Stimulated activated CD8-positive, alpha-beta memory T cell treated with anti-CD3 and anti-CD28 coated beads, Interleukin-2, amount 100 ng/mL, for 48 hours (primary cell): ENCODE data around the gene GRAMD1B.

Source experiments
- DNase-seq, 2 donors: peaks; one replicate each; pipeline ENCODE4 v3.0.0-alpha.2; 2020; ENCODE audit warnings: low read depth in 2 of 2

The GRAMD1B gene

DNA sequence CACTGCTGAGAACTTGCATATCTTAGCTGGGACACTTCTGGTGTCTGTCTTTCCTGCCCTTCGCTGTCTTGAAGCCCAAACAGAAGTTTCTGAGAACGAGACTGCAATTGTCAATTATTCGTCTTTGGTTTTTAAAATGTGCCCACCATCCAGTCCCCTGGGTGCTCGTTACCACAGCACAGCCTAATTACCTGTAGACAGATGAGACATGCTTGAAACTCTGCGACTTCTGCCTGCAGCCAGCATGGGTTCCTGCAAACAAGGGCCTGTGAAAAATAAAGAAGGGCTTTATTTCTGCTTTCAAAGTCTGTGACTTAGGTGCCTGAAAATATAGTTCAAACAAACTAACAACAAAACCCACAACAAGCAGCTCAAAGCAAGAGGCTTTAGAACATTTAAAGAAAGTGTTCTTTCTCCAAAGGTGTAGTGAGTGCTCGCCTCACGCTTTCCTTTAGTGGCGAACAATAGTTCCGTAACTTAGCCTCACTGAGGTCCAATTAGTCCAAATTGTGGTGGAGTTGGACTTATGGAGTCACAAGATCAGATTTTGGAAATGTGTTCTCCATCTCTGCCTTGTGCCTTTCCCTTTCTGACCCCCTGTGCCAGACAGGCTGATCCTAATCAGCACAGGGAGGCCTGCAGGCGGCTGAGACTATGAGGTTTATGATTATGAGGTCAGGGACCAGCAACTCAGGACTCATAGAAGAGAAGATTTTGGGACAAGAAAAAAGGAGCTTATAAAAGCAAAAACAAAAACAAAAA, 20.4 kb upstream of the GRAMD1B start:
- DNase-seq = no peak

DNA sequence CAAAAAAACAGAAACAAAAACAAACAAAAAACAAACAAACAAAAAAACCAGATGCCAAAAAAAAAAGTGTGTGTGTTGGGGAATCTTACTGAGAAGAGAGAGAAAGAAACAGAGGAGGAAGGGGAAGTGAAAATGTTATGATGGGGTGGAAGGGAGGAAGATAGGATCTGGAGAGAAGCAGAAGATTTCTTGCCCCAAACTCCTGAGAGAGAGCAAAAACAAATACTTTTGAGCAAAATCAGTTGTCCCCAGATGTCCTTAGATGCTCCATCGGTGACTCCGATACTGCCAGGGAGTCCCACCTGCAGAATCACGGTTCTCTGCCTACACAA, 19.9 kb upstream of the GRAMD1B start:
- DNase-seq = no peak

DNA sequence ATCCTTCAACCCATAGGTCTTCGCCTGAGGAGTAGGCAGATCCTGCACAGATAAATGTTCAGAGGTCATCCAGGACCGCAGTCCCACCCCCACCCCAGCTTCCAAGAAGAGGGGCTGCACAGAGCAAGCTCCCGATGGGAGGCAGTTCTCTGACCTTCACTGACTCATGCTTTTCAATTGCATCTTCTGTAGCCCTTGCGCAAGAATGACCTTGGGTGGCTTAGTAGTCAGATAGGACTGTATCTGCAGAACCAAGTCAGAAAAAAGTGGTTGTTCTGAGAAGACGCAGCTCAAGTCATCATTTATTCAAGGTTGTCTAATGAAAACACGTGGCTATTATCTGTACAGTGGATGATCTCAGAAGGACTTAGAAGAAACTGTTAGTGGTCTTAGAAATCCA, 16.4 kb upstream of the GRAMD1B start:
- DNase-seq = no peak

DNA sequence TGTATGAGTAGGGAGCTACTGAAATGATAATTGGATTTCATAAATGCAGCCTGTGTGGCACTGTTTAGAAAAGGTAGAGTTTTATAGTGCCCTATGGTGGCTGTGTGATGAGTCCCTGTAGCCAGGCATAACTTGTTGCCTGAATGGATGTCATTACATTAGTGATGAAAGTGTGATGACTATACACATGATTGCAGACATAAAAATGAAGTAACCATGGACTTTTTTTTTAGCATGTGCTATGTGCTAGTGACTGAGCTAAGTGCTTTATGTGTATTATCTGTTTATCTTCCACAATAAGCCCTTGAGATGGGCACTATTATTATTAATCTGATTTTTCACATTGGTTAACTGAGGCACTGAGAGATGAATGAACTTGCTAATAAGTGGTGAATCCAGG, 13.5 kb upstream of the GRAMD1B start:
- DNase-seq = no peak

DNA sequence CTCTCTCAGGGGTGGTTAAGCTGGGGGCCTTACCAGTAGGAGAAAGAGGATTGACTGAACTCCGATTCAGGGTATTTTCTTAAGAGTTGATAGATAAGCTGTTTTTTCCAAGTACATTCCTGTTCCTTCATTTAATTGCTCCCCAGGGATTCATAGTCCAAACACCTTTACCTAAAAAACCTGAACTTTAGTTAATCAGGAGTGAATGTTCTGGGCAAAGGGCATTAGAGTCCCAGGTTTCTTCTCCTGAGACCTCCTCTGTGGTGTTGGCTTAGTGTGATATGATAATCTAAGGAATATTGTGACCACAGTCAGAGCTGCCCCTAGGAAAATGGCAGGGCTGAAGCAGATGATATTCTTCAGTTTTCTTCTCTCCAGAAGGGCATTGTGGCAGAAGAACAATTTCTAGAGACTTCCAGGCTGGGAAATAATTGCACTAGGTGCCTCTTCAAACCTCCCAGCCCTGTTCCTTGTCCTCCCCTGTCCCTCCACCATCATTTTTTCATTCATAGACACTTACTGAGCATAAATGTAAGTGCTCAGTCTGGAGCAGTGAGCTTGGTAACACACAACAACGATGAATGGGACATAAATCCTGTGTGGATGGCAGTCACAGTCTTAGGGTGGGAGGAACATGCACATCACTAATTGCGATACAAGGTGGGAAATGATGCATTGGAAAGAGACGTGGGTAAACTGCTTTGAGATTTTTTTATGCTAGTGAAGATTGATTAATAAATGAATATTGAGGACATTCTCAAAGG, 11.5 kb upstream of the GRAMD1B start:
- no peak for DNase-seq

DNA sequence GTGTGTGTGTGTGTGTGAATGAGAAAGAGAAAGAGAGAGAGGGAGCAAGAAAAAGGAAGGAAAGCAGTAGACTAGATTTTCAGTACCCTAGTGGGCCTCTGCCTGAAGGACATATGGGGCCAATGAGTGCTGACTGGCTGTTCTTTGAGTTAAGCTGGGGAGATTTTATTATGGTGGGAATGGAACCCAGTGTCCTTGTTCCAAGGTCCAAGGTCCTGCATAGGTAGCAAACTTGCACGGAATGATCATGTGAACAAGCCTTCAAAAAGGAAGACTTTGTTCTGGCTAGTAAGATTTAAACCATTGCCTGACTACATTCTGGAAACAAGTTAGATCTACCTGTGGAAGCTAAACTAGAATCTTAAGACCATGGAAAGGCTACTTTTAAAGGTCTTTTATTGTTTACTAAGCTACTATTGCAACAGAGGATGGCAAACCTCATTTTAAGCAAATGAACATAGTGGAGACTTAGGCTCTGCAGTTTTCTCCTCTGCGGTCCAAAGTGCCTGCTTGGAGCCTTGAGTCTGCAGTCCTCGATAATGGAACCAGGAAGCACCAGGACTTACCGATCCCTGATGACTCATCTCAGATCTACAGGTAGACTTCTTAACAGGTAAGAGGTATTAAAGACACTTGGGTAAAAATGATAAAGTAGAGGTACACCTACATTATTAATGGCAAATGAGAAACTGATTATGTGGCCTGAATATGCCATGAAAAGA, 10.2 kb upstream of the GRAMD1B start:
- no peak for DNase-seq

DNA sequence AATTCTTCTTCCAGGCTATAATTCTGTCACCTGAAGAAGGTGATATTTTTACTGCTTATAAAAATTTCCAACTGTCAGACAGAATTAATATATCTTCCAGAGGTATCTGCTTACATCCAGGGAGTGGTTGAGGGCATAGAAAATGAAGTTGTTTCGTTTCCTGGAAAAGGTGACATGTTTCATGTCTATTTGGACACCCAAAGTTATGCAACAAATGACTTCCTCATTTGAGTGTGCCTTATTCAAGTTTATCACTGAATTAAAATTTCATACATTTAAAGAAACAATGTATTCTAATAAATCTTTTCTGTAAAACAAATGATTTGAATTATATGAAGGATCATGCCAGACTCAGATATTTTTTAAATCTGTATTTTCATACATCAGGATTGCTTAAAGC, 8.5 kb upstream of the GRAMD1B start:
- DNase-seq = no peak

DNA sequence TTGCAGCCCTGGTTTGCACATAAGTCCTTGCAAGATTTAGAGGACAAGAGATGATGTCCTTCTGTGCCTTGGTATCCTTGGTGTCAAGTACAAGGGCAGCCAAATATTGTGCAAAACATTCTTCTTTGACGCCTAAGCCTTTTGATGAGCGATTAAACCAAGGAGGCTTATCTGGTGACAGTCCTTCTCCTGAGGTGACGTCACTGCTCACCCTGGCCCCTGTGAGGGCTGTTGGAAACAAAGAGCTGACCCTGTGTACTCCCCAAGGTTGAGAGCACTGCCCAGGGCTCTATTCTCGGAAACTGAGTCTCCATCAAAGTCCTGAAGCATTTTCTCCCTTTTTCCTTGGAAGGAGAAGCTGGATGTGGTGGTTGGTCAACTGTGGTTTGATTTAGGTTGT, 4.7 kb upstream of the GRAMD1B start:
- no peak for DNase-seq

DNA sequence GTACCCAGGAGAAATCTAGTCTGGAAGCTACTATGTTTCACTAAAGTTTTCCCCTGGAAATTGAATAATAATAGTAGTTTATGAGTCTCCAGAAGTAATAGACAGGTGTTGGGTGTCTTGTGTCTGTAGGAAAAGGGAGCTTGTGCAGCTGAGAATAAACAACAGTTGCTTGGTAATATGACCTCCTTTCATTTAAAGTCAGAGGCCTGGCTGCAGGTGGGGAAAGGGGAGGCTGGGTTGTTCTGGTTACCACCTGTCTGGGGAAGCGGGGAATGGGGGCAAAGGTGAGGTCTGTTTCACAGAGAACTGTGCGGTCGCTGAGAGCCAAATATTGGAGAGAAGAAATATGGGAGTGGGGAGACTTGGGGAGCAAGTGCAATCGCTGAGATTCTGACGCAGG, 3.3 kb upstream of the GRAMD1B start:
- no peak for DNase-seq

DNA sequence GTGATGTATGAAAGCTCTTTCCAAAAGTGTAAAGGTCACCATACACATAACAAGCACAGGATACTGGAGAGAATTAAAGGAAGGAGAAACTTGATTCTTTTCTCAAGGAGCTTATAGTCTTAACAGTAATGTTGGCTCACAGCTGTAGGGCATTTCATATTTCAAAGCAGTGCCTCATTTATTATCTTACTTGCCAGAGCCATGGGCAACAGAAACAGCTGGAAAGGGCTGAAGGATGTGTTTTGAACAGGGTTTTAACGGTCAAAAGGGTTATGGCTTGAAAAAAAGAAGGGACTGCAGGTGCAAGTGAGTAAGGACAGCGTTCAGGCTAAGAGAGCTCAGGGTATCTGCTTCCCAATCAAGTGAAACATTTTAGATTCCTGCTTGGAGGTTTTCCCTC, 2.7 kb upstream of the GRAMD1B start:
- no peak for DNase-seq

DNA sequence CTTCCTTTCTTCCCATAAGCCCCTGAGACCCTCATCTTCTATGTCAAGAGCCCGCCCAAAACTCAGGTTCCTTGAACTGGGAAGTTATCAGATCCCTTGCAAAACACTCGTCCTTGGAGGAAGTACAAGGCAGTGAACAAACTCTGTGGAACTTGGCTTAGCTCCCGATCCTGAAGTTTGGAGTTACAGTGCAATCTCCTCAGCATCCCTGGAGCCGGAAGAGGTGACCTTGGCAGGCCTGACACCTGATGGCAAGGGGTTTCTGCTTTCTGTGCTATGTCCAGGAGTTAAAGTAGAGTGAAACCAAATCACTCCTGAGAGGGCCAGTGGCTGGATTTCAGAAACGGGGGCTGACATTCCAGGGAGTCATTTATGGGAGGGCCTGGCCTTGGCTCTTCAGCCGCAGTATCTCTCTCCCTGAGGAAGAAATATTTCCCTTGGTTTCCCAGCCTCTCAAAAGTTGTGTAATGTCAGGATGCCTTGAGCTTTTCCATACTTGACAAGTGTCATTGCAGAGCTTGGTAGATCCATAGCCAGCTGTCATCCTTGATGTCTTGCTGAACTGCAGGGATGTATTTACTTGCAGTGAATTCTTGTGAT, 1.9 kb upstream of the GRAMD1B start:
- no peak for DNase-seq

DNA sequence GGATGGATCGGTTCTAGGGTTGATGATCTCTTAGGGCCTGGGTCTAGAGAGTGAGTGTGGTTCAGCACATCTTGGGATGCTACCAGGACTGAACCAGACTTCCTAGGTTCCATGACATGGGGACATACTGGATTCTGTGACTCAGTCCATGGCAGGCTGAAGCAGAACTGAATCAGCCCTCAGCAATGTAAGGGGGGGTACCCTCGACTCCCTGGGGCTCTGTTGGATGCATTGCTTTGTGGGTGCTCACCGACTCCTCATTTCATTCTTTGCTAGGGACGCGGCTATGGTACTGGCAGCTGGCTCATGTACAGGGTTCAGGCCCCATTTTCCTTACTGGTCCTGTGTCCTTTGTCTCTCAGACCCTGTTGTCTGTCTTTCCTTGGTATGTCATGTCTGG, 733 bp upstream of the GRAMD1B start:
- DNase-seq = no peak

DNA sequence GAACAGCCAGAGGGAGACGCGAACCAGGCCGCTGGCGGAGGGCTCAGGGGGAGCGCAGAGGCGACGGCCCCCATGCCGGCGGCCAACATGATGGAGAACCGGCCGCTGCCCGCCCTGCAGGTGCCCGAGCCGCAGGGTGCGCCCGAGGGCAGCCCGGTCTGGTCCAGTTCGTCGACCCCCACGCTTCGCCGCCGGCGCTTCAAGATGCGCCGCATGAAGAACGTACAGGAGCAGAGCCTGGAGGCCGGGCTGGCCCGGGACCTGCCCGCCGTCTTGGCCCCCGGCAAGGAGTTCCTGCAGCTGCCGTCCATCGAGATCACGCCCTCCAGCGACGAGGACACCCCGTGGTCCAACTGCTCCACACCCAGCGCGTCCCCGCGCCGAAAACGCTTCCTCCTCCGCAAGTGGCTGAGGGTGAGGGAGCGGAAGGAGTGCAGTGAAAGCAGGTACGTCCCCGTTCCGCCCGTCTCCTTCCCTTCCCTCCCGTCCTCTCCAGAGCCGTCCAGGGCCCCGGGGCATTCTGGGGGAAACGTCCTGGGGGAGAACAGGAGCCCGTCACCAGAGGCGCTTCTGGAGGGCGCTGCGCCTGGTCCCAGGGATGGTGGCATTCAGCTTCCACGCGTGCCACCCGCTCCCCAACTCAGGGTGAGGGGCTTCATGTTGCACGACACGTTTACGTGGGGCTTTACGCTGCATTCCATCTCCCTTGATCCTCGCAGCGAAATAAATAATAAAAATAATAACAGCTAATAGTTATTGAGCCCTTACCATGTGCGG, 840 bp downstream of the GRAMD1B start:
- DNase-seq = peak; percentile 39 to 53

DNA sequence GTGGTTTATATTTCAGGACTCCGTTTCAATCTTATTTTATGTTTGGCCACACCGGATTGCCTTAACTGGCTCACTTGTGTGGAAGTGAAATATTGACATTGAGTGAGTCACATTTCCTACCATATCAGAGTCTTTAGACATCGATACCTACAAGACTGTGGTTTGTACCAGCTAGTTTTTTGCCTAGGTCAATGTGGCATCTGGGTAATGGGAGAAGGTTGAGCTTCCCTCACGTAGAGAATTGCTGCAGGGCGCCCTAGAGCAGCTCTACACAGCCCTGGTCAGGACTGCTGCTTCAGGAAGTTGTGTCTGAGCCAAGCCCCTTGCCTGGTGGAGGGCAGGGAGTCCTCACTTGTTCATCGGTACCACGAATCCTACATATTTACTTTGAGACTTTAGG, 1.6 kb downstream of the GRAMD1B start:
- no peak for DNase-seq

DNA sequence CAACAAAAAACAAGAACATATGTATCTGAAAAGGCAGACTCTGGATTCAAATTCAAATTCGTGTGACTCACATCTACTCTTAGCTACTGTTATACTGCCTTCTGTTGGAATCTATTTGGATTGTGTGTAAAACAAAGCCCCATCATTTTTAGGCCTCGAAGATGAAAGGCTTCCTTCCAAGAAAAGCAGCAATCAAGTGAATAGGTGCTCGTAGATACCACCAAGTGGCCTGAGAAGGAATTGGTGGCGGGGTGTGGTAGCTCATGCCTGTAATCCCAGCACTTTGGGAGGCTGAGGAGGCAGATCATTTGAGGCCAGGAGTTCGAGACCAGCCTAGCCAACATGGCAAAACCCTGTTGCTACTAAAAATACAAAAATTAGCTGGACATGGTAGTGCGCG, 4.2 kb downstream of the GRAMD1B start:
- no peak for DNase-seq

DNA sequence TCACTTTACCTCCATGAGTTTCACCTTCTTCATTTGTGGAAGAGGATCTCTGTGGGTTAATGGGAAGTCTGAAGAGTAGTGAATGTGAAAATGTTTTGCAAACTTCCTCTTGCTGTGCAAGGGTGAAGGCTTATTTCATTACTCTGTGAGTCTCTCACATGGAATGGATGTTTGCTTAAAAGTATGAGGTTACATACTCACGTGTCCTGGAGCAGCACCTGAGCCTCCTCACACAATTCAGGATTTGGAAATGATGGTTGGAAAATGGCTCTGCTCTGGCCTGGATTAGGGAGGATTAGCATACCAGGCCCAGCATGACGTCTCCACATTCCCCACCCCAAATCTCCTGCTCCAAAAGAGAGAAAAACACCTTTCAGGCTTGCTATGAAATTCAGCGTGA, 4.8 kb downstream of the GRAMD1B start:
- DNase-seq = no peak

DNA sequence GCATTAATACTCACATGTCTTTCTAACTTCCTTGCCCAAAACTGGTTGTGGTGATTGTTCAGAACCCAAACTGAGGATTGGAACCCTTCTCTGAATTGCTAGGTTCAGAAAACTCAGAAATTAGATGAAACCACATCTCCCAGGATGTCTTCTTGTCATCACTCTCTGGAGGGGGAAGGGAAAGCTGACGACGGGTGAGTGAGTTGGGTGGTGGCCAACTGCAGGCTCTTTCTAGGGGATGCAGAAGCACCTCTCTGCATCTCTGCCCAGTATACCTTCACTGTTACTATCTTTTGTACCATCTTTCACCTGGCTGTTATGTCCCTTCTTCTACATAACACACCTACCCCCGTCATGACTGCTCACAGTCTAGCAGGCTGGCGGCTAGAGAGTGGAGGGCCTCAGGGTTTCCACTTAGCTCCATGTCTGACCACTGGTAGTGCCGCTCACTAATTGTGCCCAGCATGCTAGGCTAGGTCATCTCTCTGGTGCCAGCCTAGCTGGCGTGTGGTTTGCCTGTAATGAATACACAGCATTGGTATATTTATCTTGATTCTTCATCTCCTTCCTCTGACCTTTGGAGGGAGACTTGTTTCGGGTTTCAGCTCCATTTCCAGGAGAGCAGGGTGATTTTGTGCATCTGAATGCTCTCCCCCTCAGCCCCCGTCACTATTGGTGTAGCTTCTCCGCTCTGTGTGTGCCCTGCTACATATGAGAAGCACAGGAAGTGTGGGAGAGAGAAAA, 7.3 kb downstream of the GRAMD1B start:
- no peak for DNase-seq

DNA sequence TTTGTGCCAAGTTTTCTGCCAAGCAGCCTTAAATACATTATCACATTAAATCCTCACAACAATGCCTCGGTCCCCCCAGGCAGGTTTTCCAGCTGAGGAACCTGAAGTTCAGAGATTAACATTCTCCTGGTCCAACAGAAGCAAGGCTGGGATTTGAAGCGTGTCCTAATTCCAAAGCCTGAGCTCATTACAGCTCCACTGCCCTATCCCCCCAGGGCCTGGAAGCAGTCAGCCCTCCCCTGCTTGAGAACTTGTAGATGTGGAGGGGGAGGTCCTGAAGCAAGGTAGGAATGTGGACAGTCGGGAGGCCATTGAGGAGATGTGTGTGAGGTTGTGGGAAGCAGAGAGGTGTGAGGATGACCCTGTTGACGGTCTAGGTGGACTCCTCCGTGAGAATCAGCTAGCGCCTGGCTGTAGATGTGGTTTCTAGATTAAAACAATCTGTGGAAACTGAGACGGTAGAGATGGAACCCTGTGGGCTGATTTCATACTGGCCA, 8.1 kb downstream of the GRAMD1B start:
- no peak for DNase-seq

DNA sequence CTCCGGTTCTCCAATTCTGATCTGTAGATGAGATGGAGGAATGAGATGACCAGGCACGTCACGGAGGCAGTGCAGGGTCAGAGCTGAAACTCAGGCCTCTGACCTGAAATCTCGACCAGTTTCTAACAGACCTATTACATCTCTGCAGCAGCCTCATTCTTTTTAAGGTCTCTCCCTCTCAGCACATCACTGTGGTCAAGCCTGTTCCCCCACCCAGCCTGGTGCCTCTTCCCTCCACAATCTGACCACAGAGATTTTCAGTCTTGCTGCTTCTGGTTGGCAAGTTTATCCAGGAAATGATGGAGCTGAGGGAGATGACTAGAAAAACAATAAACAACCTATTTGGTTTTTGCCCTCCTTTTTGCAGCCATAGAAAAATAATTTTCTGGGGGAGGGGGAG, 9.5 kb downstream of the GRAMD1B start:
- no peak for DNase-seq

DNA sequence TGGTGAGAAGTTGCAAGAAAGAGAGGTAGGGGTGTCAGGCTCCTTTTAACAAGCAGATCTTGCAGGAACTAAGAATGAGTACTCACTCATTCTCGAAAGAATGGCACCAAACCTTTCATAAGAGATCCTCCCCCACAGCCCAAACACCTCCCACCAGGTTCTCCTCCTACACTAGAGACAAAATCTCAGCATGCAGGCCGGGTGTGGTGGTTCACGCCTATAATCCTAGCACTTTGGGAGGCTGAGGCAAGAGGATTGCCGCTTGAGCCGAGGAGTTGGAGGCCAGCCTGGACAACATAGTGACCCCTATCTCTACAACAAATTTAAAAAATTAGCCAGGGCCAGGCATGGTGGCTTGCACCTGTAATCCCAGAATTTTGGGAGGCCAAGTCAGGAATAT, 11.1 kb downstream of the GRAMD1B start:
- DNase-seq = no peak
